Umbilical cord (tissue), 2 donors: Measurements from ENCODE around the gene MARCHF10. TPM values are rescaled to one million over a fixed set of nuclear protein-coding genes. Genes with fewer than 3 reads are reported as not detected.
"Not testable (repeated sequence)": the region's sequence is repeated elsewhere in the genome, so short reads cannot be mapped to it uniquely, and the experiment has no call there.

Source experiments
- DNase-seq: peaks from one replicate; pipeline ENCODE4 v3.0.0-alpha.2; 2015; ENCODE audit warnings: low spot score
- total RNA-seq: library from RNA; depleted of rRNA; stranded (reverse); fragments of >200 nt; gene quantifications from one replicate; pipeline ENCODE4 v1.2.3, GENCODE V29; 2014; ENCODE audit warnings: low replicate concordance; ENCODE audit not compliant: insufficient read depth

Gene MARCHF10
- total RNA-seq, 1 donor from 2014 or later: 0.96 TPM

- no peak for DNase-seq
Observed at GRCh38 chr17:62700964-62701705, 107.0 kb downstream of the MARCHF10 start.

- not testable (repeated sequence) for DNase-seq
Observed at GRCh38 chr17:62698459-62698858, 109.7 kb downstream of the MARCHF10 start.

- DNase-seq: peak; percentile 46
Observed at GRCh38 chr17:62696726-62697490, 111.2 kb downstream of the MARCHF10 start.

- DNase-seq: no peak
Observed at GRCh38 chr17:62696256-62696655, 111.9 kb downstream of the MARCHF10 start.

GRCh38 chr17:62695093-62695738 lies 112.9 kb downstream of the MARCHF10 start:
- not testable (repeated sequence) for DNase-seq

- no peak for DNase-seq
Observed at GRCh38 chr17:62693616-62694409, 114.3 kb downstream of the MARCHF10 start.

- DNase-seq: no peak
Observed at GRCh38 chr17:62692721-62693431, 115.2 kb downstream of the MARCHF10 start.

- no peak for DNase-seq
Observed at GRCh38 chr17:62692159-62692651, 115.9 kb downstream of the MARCHF10 start.

- not testable (repeated sequence) for DNase-seq
Observed at GRCh38 chr17:62691589-62691915, 116.6 kb downstream of the MARCHF10 start.

- DNase-seq: no peak
Observed at GRCh38 chr17:62690168-62690897, 117.8 kb downstream of the MARCHF10 start.

GRCh38 chr17:62689441-62690167 lies 118.5 kb downstream of the MARCHF10 start:
- DNase-seq: no peak

- DNase-seq: no peak
Observed at GRCh38 chr17:62688398-62689160, 119.5 kb downstream of the MARCHF10 start.

- no peak for DNase-seq
Observed at GRCh38 chr17:62687997-62688396, 120.1 kb downstream of the MARCHF10 start.

GRCh38 chr17:62684179-62684578 lies 123.9 kb downstream of the MARCHF10 start:
- DNase-seq: no peak

- DNase-seq: no peak
Observed at GRCh38 chr17:62681939-62682381, 126.2 kb downstream of the MARCHF10 start.

GRCh38 chr17:62681061-62681938 lies 126.8 kb downstream of the MARCHF10 start:
- no peak for DNase-seq

- DNase-seq: no peak
Observed at GRCh38 chr17:62680541-62681052, 127.5 kb downstream of the MARCHF10 start.
